HG03139 (cell line): ENCODE measurements around the gene TLR9.
A peak's percentile ranks its signal among the peaks of the same experiment; 100 is the strongest.

ENCODE experiments used
- ATAC-seq: cut with Tn5 transposase; IDR thresholded peaks from one replicate; pipeline ENCODE4 v1.9.1; 2021; ENCODE audit not compliant: unreplicated experiment

The TLR9 gene

GRCh38 chr3:52232279-52233107, 7.0 kb upstream of the TLR9 start:
- ATAC-seq: no peak

- ATAC-seq: no peak
Observed at GRCh38 chr3:52231502-52232278, 6.2 kb upstream of the TLR9 start.

- ATAC-seq: no peak
Observed at GRCh38 chr3:52230889-52231499, 5.5 kb upstream of the TLR9 start.

- ATAC-seq: no peak
Observed at GRCh38 chr3:52230461-52230860, 5.0 kb upstream of the TLR9 start.

GRCh38 chr3:52229656-52230055, 4.2 kb upstream of the TLR9 start:
- no peak for ATAC-seq

- ATAC-seq: no peak
Observed at GRCh38 chr3:52228751-52229291, 3.4 kb upstream of the TLR9 start.

GRCh38 chr3:52228266-52228665, 2.8 kb upstream of the TLR9 start:
- no peak for ATAC-seq

- ATAC-seq: no peak
Observed at GRCh38 chr3:52227766-52228165, 2.3 kb upstream of the TLR9 start.

- no peak for ATAC-seq
Observed at GRCh38 chr3:52227117-52227516, 1.7 kb upstream of the TLR9 start.

GRCh38 chr3:52226229-52226817, 878 bp upstream of the TLR9 start:
- no peak for ATAC-seq

GRCh38 chr3:52223449-52224408, 1.7 kb downstream of the TLR9 start:
- no peak for ATAC-seq

GRCh38 chr3:52222319-52223221, 2.9 kb downstream of the TLR9 start:
- ATAC-seq: no peak

GRCh38 chr3:52221563-52222318, 3.7 kb downstream of the TLR9 start:
- ATAC-seq: no peak

GRCh38 chr3:52221141-52221562, 4.3 kb downstream of the TLR9 start:
- no peak for ATAC-seq

- peak; percentile 46 for ATAC-seq
Observed at GRCh38 chr3:52220380-52221026, 4.9 kb downstream of the TLR9 start.

- no peak for ATAC-seq
Observed at GRCh38 chr3:52218937-52219650, 6.4 kb downstream of the TLR9 start.

GRCh38 chr3:52218454-52218853, 7.0 kb downstream of the TLR9 start:
- ATAC-seq: no peak
